Measurements from ENCODE around the gene FHOD3. TPM values are rescaled to one million over a fixed set of nuclear protein-coding genes. Genes with fewer than 3 reads are reported as not detected.

The FHOD3 gene
- total RNA-seq, 1 experiment from 2014 or later = 15.1 TPM

- DNase-seq (ENCODE audit: low read depth) = peak; percentile 75
Measured at GRCh38 chr18:36296650-36297416, 680 bp upstream of the FHOD3 start.

DNA sequence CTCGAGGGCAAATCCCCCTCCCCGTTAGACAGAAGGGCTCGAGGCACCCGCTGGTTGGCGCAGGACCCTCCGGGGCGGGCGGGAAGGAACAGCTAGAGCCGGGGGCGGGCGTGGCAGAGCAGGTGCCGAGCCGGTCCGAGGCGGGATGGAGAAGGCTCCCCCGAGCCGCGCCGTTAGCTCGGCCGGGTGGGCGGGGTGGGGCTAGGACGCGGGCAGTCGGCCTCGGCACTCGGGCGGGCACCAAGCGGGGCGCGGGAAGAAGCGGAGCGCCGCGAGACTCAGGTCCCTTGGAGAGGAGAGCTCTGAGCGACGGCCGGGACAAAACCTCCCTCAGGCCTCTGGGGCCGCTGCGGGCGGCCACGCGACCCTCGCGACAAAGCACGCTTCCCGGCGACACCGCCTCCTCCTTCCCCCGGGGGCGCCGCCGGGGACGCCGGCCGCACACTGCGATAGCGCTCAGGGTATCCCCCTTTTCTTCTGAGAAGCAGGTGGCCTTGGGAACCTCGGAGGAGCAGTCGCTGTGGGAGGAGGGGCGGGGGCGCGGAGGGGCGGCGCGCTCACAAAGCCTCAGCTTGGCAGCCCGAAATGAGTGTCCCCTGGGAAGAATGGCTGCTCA lies 721 bp downstream of the FHOD3 start:
- DNase-seq (ENCODE audit: low read depth) = no peak

DNA sequence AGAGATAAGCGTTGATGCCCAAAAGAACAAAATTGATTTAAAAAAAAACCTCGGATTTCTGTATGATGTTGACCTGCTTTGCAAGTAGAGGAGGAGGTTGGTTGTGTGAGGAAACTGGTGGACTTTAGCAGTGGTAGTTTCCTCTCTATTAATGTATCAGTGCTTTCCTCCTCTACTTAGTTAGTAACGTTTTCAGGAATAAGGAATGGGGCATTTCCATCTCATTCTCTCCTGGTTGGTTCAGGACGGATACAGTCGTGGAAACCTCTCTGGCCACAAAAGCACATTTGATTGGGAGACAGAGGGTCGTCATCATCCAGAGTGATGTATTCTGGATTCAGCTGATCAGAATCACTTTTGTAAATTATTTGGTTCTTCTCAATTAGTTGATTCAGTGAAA lies 1.5 kb downstream of the FHOD3 start:
- no peak for DNase-seq (ENCODE audit: low read depth)

DNA sequence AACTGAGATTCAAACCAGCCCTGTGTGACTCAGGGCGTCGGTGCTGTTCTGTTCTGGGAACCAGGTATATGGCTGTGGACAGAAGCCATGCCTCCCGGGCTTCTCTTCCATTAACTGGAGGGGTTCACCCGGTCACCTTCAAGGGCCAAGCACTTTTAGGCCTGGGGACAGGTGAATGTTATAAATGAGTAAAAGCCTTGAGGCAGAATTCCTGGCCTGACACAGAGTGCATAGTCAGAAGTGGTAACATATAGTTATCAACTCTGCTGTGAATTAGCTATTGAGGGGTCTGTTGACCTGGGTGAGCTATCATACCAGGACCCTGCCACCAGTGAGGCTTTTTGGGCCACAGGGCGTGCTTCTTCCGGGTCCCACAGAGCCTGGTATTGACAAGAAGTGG lies 2.7 kb downstream of the FHOD3 start:
- no peak for DNase-seq (ENCODE audit: low read depth)

DNA sequence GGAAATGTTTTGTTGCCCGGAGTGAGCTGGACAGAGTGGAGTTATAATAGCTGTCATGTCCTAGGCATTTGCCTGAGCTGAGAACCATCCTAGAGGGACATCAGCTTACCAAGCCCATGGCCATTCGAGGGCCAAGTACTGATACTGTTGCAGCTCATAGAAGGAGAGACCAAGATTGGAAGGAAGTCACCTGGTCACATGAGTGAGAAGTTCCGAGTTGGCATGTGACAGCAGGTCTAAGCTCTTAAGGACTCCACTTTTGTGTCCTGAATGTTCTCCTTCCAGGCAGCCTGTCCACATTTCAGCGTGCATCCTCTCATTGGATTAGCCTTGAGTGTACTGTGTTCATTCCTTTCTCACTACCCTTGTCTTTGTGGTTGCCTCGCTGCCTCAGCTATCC lies 4.4 kb downstream of the FHOD3 start:
- no peak for DNase-seq (ENCODE audit: low read depth)

DNA sequence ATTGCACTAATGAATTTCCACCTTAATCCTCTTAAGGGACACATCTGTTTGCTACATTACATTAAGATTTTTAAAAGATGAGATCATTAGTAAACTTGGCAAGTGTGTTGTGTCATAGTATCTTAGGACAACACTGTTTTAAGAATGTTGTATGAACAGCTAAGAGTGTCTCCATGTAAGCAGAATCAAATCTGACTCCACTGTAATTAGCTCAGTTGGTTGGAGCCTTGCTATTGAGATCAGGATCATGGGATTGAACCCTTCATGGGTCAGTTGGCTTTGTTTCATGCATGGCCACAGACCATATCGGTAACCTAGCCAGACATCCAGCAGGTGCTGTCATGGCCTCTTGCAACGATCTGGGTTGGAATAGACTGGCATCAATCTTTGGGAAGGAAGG lies 5.2 kb downstream of the FHOD3 start:
- no peak for DNase-seq (ENCODE audit: low read depth)

DNA sequence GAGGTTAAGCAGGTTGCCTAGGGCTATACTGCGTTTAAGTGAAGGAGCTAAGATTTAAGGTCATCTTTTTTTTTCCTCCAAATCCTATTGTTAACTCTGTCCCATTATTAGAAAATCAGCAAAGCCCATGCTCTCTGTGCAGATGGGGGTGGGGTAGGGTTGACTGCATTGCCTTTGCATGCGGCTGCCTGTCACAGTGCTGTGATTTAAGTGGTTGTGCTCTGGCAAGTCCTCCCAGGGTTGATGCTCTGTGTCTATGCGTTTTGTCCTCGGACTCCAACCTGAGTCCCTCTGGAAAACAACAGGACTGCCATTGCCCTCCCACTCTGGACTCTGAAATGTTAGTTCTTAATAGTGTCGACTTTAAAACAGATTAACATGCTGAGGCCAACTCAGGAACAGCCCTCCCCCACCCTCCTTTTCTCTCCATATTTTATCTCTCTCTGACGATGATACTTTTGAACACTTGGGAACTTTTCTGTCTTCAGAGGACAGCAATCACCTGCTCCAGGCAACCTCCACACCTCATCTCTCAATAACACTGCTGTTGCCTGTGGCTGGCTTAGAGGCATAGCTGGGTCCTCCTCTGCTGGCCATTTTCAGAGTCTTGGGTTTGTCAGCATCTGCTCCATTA lies 5.8 kb downstream of the FHOD3 start:
- no peak for DNase-seq (ENCODE audit: low read depth)

GRCh38 chr18:36304723-36305122 lies 7.2 kb downstream of the FHOD3 start:
- no peak for DNase-seq (ENCODE audit: low read depth)

- no peak for DNase-seq (ENCODE audit: low read depth)
Measured at GRCh38 chr18:36305375-36305774, 7.9 kb downstream of the FHOD3 start.

DNA sequence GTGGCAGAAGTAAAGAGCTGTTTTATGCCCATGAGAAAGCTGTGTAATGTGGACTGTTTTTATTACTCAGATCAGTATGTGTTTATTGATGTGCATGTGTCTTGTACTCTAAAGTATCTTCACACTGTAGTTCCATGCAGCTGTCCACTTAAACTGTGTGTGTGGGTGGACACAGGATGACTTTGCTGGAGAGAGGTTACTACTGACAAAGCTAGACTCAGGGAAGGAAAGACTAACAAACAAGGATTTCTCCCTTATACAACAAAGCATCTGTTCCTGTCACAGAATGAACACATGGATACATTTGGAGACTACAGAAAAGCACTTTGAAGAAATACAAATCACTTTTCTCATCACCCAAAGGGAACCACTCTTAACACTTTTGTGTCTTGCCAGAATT lies 10.0 kb downstream of the FHOD3 start:
- DNase-seq (ENCODE audit: low read depth) = peak; percentile 44

DNA sequence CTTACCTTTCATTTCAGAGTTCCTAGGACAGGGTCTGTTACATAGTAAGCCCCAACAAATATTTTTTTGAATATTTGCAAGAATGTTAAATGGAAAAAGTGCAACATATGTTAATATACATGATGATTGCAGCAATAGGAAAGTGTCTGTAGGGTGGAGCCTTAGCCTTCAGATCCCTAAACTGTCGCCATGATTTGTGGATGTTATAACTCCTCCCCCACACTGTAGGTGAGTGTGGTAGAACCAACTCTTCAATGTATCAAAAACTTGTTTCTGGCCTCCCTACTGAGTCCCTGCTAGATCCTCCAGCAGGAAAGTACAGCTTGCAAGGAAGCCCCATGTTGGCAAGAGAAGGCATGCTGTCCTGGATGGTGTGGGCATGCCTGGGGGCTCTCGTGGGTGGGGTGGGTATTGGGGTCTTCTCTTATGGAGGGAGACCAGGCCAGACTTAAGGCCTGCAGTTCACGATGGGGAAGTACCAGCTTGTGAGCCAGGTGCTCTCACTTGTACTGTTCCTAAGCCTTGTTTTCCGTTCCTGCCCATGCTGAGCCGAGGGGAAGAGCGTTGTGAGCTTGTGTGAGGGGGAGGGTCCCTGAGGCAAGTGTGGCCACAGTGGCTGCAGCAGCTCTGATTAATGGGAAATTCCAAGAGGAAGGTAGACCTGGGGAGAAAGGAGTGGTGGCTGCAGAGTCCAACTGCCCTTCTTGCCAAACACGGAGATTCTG lies 11.4 kb downstream of the FHOD3 start:
- DNase-seq (ENCODE audit: low read depth) = no peak

- DNase-seq (ENCODE audit: low read depth) = peak; percentile 99
Measured at GRCh38 chr18:36309436-36310391, 12.2 kb downstream of the FHOD3 start.

DNA sequence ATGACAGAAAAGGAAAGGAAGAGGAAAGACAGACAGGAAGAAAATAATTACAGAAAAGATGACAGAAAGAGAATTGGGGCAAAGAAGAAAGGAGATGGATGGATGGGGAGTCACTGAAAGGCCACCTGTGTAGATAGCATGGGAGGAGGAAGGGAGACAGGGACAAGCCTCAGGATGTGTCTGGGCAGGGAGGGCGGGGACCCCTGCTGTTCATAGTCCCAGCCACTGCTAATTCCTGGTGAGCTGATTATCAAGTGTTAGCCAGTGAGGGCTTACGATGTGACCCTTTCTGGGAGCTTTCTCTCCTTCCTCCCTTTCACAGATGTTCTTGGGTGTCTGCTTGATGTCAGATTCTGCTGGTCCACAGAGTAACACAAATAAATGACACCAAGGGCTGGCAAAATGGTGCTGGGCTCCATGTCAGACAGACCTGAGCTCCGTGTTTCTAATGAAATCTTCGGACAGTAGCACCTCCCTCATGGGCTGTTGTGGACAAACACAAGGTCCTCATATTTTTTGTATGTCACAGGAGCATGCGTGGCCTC lies 13.6 kb downstream of the FHOD3 start:
- no peak for DNase-seq (ENCODE audit: low read depth)

GRCh38 chr18:36312806-36313395 lies 15.4 kb downstream of the FHOD3 start:
- no peak for DNase-seq (ENCODE audit: low read depth)

DNA sequence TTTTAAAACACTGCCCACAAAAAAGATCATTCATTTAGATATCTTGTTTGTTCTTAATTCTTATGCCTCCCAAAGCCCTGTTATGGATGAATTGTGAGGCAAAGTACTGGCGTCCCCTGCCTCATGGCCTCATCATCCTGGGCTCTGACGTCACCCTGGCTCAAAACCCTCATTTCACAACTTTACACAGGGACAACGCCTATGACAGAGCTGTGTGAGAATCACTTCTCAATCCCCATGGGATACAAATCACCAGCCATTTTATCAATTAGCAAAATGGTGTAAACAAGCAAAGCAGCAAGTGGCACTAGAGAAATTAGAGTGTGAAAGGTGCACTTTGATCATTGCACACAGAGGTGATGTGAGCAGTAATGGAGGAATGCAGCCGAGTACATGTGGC lies 16.6 kb downstream of the FHOD3 start:
- no peak for DNase-seq (ENCODE audit: low read depth)

- peak; percentile 79 for DNase-seq (ENCODE audit: low read depth)
Measured at GRCh38 chr18:36314754-36315153, 17.2 kb downstream of the FHOD3 start.

DNA sequence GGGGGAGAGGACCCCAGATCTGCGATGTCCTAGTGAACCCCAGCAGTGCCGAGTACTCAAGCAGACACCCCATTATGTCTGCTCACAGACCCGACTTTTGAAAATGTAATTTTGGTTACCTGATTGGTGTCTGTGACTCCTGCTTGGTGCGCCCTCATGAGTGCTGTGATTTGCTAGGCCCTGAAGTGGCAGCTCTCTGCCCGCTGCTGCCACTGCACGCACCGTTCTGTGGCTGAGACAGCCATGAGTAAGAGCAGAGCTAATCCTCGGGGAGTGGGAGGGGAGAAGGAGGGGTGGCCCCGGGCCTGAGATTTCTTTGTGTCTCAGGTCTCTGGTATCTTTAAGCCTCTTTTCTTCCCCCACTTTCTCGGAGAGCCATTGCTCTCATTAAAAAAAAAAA lies 18.2 kb downstream of the FHOD3 start:
- DNase-seq (ENCODE audit: low read depth) = peak; percentile 81

GRCh38 chr18:36316246-36316645 lies 18.7 kb downstream of the FHOD3 start:
- DNase-seq (ENCODE audit: low read depth) = no peak

GRCh38 chr18:36321658-36322407 lies 24.3 kb downstream of the FHOD3 start:
- peak; percentile 89 for DNase-seq (ENCODE audit: low read depth)

DNA sequence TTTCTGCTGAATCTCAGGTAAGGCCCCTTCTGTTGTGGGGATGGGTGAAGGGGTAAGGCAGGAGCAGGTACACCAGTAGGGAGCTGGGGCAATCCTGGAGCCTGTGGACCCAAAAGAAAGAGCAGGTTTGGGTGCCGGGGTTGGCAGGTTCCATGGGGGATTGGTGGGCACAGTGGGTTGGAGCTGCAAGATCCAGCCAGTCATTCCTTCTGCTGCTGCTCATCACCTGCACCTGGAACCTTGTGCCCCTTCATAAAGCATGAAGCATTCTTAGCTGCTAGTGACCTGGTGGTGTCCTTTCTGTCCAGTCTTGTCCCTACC lies 24.9 kb downstream of the FHOD3 start:
- DNase-seq (ENCODE audit: low read depth) = no peak

Data from RPMI7951 (cell line).